ENCODE data around the gene CDH22.

GRCh38 chr20:46349742-46350056 is 41.4 kb upstream of the CDH22 start:
- TF ChIP-seq POLR2A (IDR thresholded peaks at IDR 0.05) (no peak), CTCF (IDR thresholded peaks at IDR 0.05) (no peak)

All from esophagus squamous epithelium (tissue), 4 donors.